B cell (primary cell): ENCODE results near the gene RSRC2. TPM values are rescaled to one million over a fixed set of nuclear protein-coding genes. Genes with fewer than 3 reads are reported as not detected.
"Not testable (repeated sequence)": the region's sequence is repeated elsewhere in the genome, so short reads cannot be mapped to it uniquely, and the experiment has no call there.

Experiments used
- ATAC-seq: fragments of 200-7000 bp; cut with Tn5 transposase; one replicate; pipeline ENCODE4 v1.10.0; 2021; ENCODE audit warnings: low read depth, mild to moderate bottlenecking, moderate number of reproducible peaks, moderate library complexity
- CTCF ChIA-PET: fragments of 350-600 bp; sonication (Branson Sonifier 250); formaldehyde crosslinking; loops from one replicate; lab custom pipeline; 2021; ENCODE audit warnings: antibody characterized with exemption, inconsistent platforms; lab: Charles Lee
- POLR2A ChIA-PET: fragments of 350-600 bp; sonication (Branson Sonifier 250); formaldehyde crosslinking; loops from one replicate; lab custom pipeline; 2021; ENCODE audit warnings: antibody characterized with exemption; lab: Charles Lee
- DNase-seq: peaks from one replicate; pipeline ENCODE4 v3.0.0; 2013
- H2AFZ ChIP-seq: 2 replicates; pipeline ENCODE4 v1.6.1; 2012; ENCODE audit warnings: mild to moderate bottlenecking, low read depth, low read length; ENCODE audit not compliant: insufficient read depth, poor library complexity, severe bottlenecking
- H3K27ac ChIP-seq, 2 donors: 1 replicate in 1 of 2; 2 replicates in 1 of 2; pipeline ENCODE4 v1.5.1; 2012 to 2013; ENCODE audit warnings: low read length in 2 of 2, mild to moderate bottlenecking in 2 of 2, moderate library complexity in 1 of 2
- H3K27me3 ChIP-seq, 4 experiments: fragments of 200-600 bp in 1 of 4; sonication (generic) in 1 of 4; replicated peaks in 1 of 4; 1 replicate in 2 of 4; 2 replicates in 2 of 4; pipeline versions ENCODE4 v1.6.1 to v1.7.0; 2013 to 2016; ENCODE audit warnings: low read length in 3 of 4, mild to moderate bottlenecking in 2 of 4, mixed read lengths in 1 of 4, moderate library complexity in 1 of 4; ENCODE audit not compliant: insufficient read depth in 4 of 4, control insufficient read depth in 3 of 4; ENCODE audit errors: control extremely low read depth in 1 of 4
- H3K36me3 ChIP-seq, 2 experiments: replicated peaks in 1 of 2; 1 replicate in 1 of 2; 2 replicates in 1 of 2; pipeline versions ENCODE4 v1.6.1 to v1.7.1; 2013; ENCODE audit warnings: low read length in 1 of 2; ENCODE audit not compliant: insufficient read depth in 2 of 2, control insufficient read depth in 1 of 2; ENCODE audit errors: control extremely low read depth in 1 of 2, extremely low read depth in 1 of 2
- H3K4me1 ChIP-seq, 2 donors: fragments of 200-600 bp in 1 of 2; sonication (generic) in 1 of 2; 1 replicate in 1 of 2; 2 replicates in 1 of 2; pipeline versions ENCODE4 v1.5.1 to v1.6.1; 2013 to 2017; ENCODE audit warnings: low read length in 2 of 2; ENCODE audit not compliant: control insufficient read depth in 2 of 2, insufficient read depth in 2 of 2
- H3K4me2 ChIP-seq: replicated peaks from 2 replicates; pipeline ENCODE3; 2012; ENCODE audit warnings: mild to moderate bottlenecking, low read depth, low read length; ENCODE audit not compliant: poor library complexity, severe bottlenecking
- H3K4me3 ChIP-seq, 5 experiments: fragments of 200-600 bp in 1 of 5; sonication (generic) in 1 of 5; 1 replicate in 3 of 5; 2 replicates in 2 of 5; pipeline versions ENCODE4 v1.5.1 to v1.7.0; 2011 to 2016; ENCODE audit warnings: low read length in 4 of 5, mild to moderate bottlenecking in 4 of 5, low read depth in 2 of 5, control low read depth in 1 of 5, moderate library complexity in 1 of 5; ENCODE audit not compliant: insufficient read depth in 1 of 5; ENCODE audit errors: control extremely low read depth in 1 of 5, extremely low read depth in 1 of 5
- H3K79me2 ChIP-seq: fragments of 200-600 bp; sonication (generic); one replicate; pipeline ENCODE4 v1.6.0; 2016; ENCODE audit warnings: low read length; ENCODE audit not compliant: control insufficient read depth, insufficient read depth
- H3K9ac ChIP-seq: fragments of 200-600 bp; sonication (generic); 2 replicates; pipeline ENCODE4 v1.6.1; 2017; ENCODE audit warnings: mild to moderate bottlenecking, low read length, moderate library complexity
- H3K9me3 ChIP-seq, 3 donors: one replicate each; pipeline versions ENCODE4 v1.6.1 to v1.7.1; 2013; ENCODE audit warnings: low read length in 2 of 3; ENCODE audit not compliant: control insufficient read depth in 2 of 3, insufficient read depth in 1 of 3; ENCODE audit errors: control extremely low read depth in 1 of 3
- H4K20me1 ChIP-seq: 2 replicates; pipeline ENCODE4 v1.6.0; 2012; ENCODE audit warnings: mild to moderate bottlenecking, low read length; ENCODE audit not compliant: insufficient read depth, control insufficient read depth, poor library complexity, severe bottlenecking
- H3K27ac Mint-ChIP-seq: one replicate; pipeline ENCODE4 v1.8.0; 2021; ENCODE audit warnings: mixed read lengths
- H3K27me3 Mint-ChIP-seq: one replicate; pipeline ENCODE4 v1.8.0; 2021; ENCODE audit warnings: mixed read lengths
- H3K4me1 Mint-ChIP-seq: one replicate; pipeline ENCODE4 v1.8.0; 2021; ENCODE audit warnings: mixed read lengths
- H3K4me3 Mint-ChIP-seq: one replicate; pipeline ENCODE4 v1.8.0; 2021; ENCODE audit warnings: mixed read lengths
- H3K9me3 Mint-ChIP-seq: one replicate; pipeline ENCODE4 v1.8.0; 2022; ENCODE audit warnings: mixed read lengths; ENCODE audit not compliant: insufficient read depth
- CTCF ChIP-seq: fragments of 200-600 bp; IDR thresholded peaks from one replicate; pipeline ENCODE4 v1.8.0; 2022; ENCODE audit warnings: antibody characterized with exemption, mild to moderate bottlenecking
- EZH2 ChIP-seq: IDR thresholded peaks from 2 replicates; pipeline ENCODE4 v1.6.1; 2012; ENCODE audit warnings: borderline replicate concordance, low read depth, mild to moderate bottlenecking, moderate library complexity, low read length; ENCODE audit not compliant: insufficient read depth, poor library complexity, severe bottlenecking
- WGBS: methylation state at CpG from one replicate; pipeline ENCODE4 v1.1.5; 2013; ENCODE audit warnings: missing lambda C conversion rate; ENCODE audit not compliant: insufficient coverage; 5-methylcytosine and 5-hydroxymethylcytosine counted together
- intact Hi-C: fragments of 100-400 bp; cut with micrococcal nuclease; formaldehyde crosslinking; loops from one replicate; pipeline ENCODE4 v1.10.0; 2022
- polyA plus RNA-seq: library from polyadenylated mRNA; depleted of rRNA; stranded (reverse); fragments of >200 nt; gene quantifications from 2 replicates; pipeline ENCODE4 v1.2.3, GENCODE V29; 2012
- total RNA-seq, 2 donors: library from RNA; stranded (reverse); fragments of 120-200 nt in 1 of 2; gene quantifications; 1 replicate in 1 of 2; 2 replicates in 1 of 2; pipeline versions ENCODE4 v1.2.3 to v1.2.4, GENCODE V29; 2013 to 2022

Gene RSRC2
- total and polyA plus RNA-seq, 2 donors (not counting 1 experiment from before 2014, with no cell fraction given), result 56.2 to 151 TPM

GRCh38 chr12:122499991-122500684, 26.6 kb downstream of the RSRC2 start:
- Histone ChIP-seq H4K20me1 (no peaks in the 10 kb centered on the region), H2AFZ (peak overlapping the region; percentile 95), H3K4me1 (peaks cover 15 to 31% of the 10 kb centered on the region in 2 donors), H3K9me3 (no peaks in the 10 kb centered on the region), H3K79me2 (peaks cover 42% of the 10 kb centered on the region), H3K9ac (peak overlapping the region; percentile 91), H3K4me3 (peak overlapping the region; percentile 71 to 93 (median 84)), H3K36me3 (peaks cover 1 to 24% of the 10 kb centered on the region in 2 experiments), H3K4me2 (peak overlapping the region; percentile 80), H3K27ac (peak overlapping the region; percentile 79 to 93), H3K27me3 (no peaks in the 10 kb centered on the region)
- Mint-ChIP-seq H3K27ac (peak overlapping the region; percentile 87), H3K27me3 (no peaks in the 10 kb centered on the region), H3K4me1 (peaks cover 36% of the 10 kb centered on the region), H3K9me3 (no peaks in the 10 kb centered on the region), H3K4me3 (peak overlapping the region; percentile 83)
- DNase-seq, result no peak
- TF ChIP-seq EZH2 (no peak), CTCF (no peak)
- intact Hi-C loops, result loop anchor here (1.0 to 10.0 kb wide), 4 partner anchors 252 to 865 kb away; partner anchors contain the start of genes DENR, OGFOD2, SBNO1 and SETD1B
- peak; percentile 11 for ATAC-seq
- WGBS, result under 1% methylated on average over 43 of the region's 47 CpGs
- POLR2A ChIA-PET, result interaction anchor here (0.5 to 4.1 kb wide), 9 partner anchors 8 to 1101 kb away, joined by 3 to 63 read pairs (median 4); partner anchors contain the start of genes KNTC1, MPHOSPH9, MTRFR and RSRC2
- CTCF ChIA-PET, result interaction anchor here (0.6 to 2.7 kb wide), 7 partner anchors 27 to 1080 kb away, joined by 3 to 13 read pairs (median 8); partner anchors contain the start of genes KNTC1 and RSRC2

GRCh38 chr12:122495258-122495657, 31.5 kb downstream of the RSRC2 start:
- peaks cover 3 to 18% of the 10 kb centered on the region in 2 donors for H3K4me1 ChIP-seq
- H3K4me1 Mint-ChIP-seq, result peaks cover 31% of the 10 kb centered on the region
- no peak overlapping the region for H3K27ac Mint-ChIP-seq
- TF ChIP-seq CTCF (no peak), EZH2 (no peak)
- DNase-seq (no peak), ATAC-seq (no peak)
- no peak overlapping the region for H3K4me3 Mint-ChIP-seq
- no peak overlapping the region for H3K27ac ChIP-seq
- peaks cover 6% of the 10 kb centered on the region for H4K20me1 ChIP-seq
- H2AFZ ChIP-seq, result no peak overlapping the region
- H3K4me2 ChIP-seq, result no peak overlapping the region
- peaks cover 81% of the 10 kb centered on the region for H3K79me2 ChIP-seq
- POLR2A ChIA-PET, result interaction anchor here (0.6 kb wide), 1 partner anchor 464 kb away, joined by 4 read pairs; no protein-coding TSS in a partner anchor
- peaks cover 9 to 27% of the 10 kb centered on the region in 2 experiments for H3K36me3 ChIP-seq
- H3K9me3 Mint-ChIP-seq, result no peaks in the 10 kb centered on the region
- H3K9me3 ChIP-seq, result no peaks in the 10 kb centered on the region
- no peaks in the 10 kb centered on the region for H3K27me3 ChIP-seq
- no peak overlapping the region for H3K4me3 ChIP-seq
- H3K9ac ChIP-seq, result no peak overlapping the region
- CTCF ChIA-PET, result interaction anchor here (1.8 kb wide), 1 partner anchor 96 kb away, joined by 5 read pairs; no protein-coding TSS in a partner anchor
- intact Hi-C loops, result no loop called here
- H3K27me3 Mint-ChIP-seq, result no peaks in the 10 kb centered on the region
- WGBS, result 78% methylated on average over 5 of the region's 7 CpGs

DNA sequence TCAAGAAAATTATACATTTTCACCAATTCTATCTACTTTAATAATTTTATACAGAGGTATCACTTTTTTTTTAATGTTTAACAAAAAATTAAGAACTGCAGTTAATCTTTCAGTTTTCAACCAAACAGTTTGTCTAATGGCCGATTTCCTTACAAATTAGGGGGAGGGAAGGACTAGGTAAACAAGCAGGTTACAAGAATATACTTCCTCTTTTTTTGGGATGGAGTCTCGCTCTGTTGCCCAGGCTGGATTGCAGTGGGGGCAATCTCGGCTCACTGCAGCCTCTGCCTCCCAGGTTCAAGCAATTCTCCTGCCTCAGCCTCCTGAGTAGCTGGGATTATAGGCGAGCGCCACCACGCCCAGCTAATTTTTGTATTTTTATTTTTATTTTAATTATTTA, 33.5 kb downstream of the RSRC2 start:
- H3K4me1 ChIP-seq, result not testable (repeated sequence)

More for the DNA sequence above, 33.5 kb downstream of the RSRC2 start:
- H3K9me3 Mint-ChIP-seq, H3K27ac Mint-ChIP-seq, POLR2A ChIA-PET, DNase-seq, H3K4me3 Mint-ChIP-seq, H4K20me1 ChIP-seq, H2AFZ ChIP-seq, ATAC-seq, H3K9ac ChIP-seq, H3K9me3 ChIP-seq, H3K4me3 ChIP-seq, H3K27ac ChIP-seq, H3K27me3 ChIP-seq, intact Hi-C loops, H3K4me2 ChIP-seq, H3K27me3 Mint-ChIP-seq: not testable (repeated sequence)
- peaks cover 16 to 44% of the 10 kb centered on the region in 2 experiments for H3K36me3 ChIP-seq
- WGBS, result no CpG with 5 or more reads among the region's 6 CpGs
- H3K4me1 Mint-ChIP-seq, result peaks cover 15% of the 10 kb centered on the region
- peaks cover 65% of the 10 kb centered on the region for H3K79me2 ChIP-seq
- CTCF ChIA-PET, result interaction anchor here (1.2 kb wide), 1 partner anchor 22 kb away, joined by 3 read pairs; no protein-coding TSS in a partner anchor
